ENCODE measurements around the gene CEMIP.

The CEMIP gene

GRCh38 chr15:80785811-80786354 lies 6.7 kb downstream of the CEMIP start:
- no peak for DNase-seq

GRCh38 chr15:80787316-80787715 lies 8.1 kb downstream of the CEMIP start:
- no peak for DNase-seq

GRCh38 chr15:80788536-80788935 lies 9.4 kb downstream of the CEMIP start:
- peak in 1 of 2 donors; percentile 22 for DNase-seq

- no peak for DNase-seq
Measured at GRCh38 chr15:80789296-80789695, 10.1 kb downstream of the CEMIP start.

GRCh38 chr15:80789796-80790195 lies 10.6 kb downstream of the CEMIP start:
- no peak for DNase-seq

GRCh38 chr15:80790236-80790635 lies 11.1 kb downstream of the CEMIP start:
- no peak for DNase-seq

GRCh38 chr15:80791004-80791403 lies 11.8 kb downstream of the CEMIP start:
- no peak for DNase-seq

- no peak for DNase-seq
Measured at GRCh38 chr15:80796407-80796806, 17.2 kb downstream of the CEMIP start.

GRCh38 chr15:80798911-80799310 lies 19.7 kb downstream of the CEMIP start:
- no peak for DNase-seq

GRCh38 chr15:80800067-80800466 lies 20.9 kb downstream of the CEMIP start:
- DNase-seq, result no peak

GRCh38 chr15:80801891-80802680 lies 22.9 kb downstream of the CEMIP start:
- DNase-seq, result no peak

GRCh38 chr15:80803580-80804525 lies 24.7 kb downstream of the CEMIP start:
- no peak for DNase-seq

GRCh38 chr15:80804970-80805495 lies 25.9 kb downstream of the CEMIP start:
- no peak for DNase-seq

GRCh38 chr15:80811781-80812315 lies 32.7 kb downstream of the CEMIP start:
- DNase-seq, result no peak

GRCh38 chr15:80815106-80815505 lies 35.9 kb downstream of the CEMIP start:
- no peak for DNase-seq

GRCh38 chr15:80816049-80816653 lies 37.0 kb downstream of the CEMIP start:
- DNase-seq, result no peak

GRCh38 chr15:80816936-80817335 lies 37.8 kb downstream of the CEMIP start:
- DNase-seq, result no peak

- DNase-seq, result no peak
Measured at GRCh38 chr15:80817901-80818300, 38.7 kb downstream of the CEMIP start.

GRCh38 chr15:80819001-80819400 lies 39.8 kb downstream of the CEMIP start:
- DNase-seq, result no peak

GRCh38 chr15:80820092-80820491 lies 40.9 kb downstream of the CEMIP start:
- no peak for DNase-seq

- DNase-seq, result no peak
Measured at GRCh38 chr15:80822256-80822655, 43.1 kb downstream of the CEMIP start.

GRCh38 chr15:80822676-80823075 lies 43.5 kb downstream of the CEMIP start:
- no peak for DNase-seq

GRCh38 chr15:80823120-80823519 lies 44.0 kb downstream of the CEMIP start:
- no peak for DNase-seq

Data from hippocampal formation (tissue), 2 donors.